Measurements from ENCODE around the gene FNDC3B. TPM values are rescaled to one million over a fixed set of nuclear protein-coding genes. Genes with fewer than 3 reads are reported as not detected.

Gene FNDC3B
- total and polyA plus RNA-seq, 9 donors, result 22.1 to 198 (median 108) TPM

GRCh38 chr3:172176061-172176770 lies 136.8 kb downstream of the FNDC3B start:
- peaks cover 17% of the 10 kb centered on the region for H3K4me1 ChIP-seq (ENCODE audit: insufficient read depth)
- no peak for DNase-seq
- 59 to 61% (median 59%) methylated on average over 3 of the region's 3 CpGs for WGBS, 3 donors

DNA sequence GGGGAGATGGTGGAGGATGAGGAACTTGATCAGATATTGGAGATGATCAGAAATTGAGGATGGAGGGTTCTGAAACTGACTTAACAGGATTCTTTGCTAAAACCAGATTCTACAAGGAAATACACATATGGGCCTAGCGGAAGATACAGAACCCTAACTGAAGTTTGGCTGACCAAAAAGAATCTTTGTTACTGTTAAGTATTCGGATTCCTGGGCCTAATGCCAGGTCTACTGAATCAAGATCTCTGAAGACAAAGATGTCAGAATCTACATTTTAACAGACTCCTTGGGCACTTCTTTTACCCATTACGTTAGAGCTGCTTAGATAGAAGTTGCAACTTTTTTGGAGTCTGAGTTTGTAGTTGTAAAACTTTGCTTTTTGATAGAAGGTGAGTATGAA lies 137.7 kb downstream of the FNDC3B start:
- 33 to 52% (median 48%) methylated on average over 3 of the region's 3 CpGs for WGBS, 3 donors
- TF ChIP-seq, protein P1, sequence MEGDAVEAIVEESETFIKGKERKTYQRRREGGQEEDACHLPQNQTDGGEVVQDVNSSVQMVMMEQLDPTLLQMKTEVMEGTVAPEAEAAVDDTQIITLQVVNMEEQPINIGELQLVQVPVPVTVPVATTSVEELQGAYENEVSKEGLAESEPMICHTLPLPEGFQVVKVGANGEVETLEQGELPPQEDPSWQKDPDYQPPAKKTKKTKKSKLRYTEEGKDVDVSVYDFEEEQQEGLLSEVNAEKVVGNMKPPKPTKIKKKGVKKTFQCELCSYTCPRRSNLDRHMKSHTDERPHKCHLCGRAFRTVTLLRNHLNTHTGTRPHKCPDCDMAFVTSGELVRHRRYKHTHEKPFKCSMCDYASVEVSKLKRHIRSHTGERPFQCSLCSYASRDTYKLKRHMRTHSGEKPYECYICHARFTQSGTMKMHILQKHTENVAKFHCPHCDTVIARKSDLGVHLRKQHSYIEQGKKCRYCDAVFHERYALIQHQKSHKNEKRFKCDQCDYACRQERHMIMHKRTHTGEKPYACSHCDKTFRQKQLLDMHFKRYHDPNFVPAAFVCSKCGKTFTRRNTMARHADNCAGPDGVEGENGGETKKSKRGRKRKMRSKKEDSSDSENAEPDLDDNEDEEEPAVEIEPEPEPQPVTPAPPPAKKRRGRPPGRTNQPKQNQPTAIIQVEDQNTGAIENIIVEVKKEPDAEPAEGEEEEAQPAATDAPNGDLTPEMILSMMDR (IDR thresholded peaks at IDR 0.05), result no peak
- TF ChIP-seq POLR2A (IDR thresholded peaks at IDR 0.05) (no peak), EP300 (IDR thresholded peaks at IDR 0.05) (no peak)
- intact Hi-C loops (cut with DNase I), result no loop called here
- peaks cover 19% of the 10 kb centered on the region for H3K4me1 ChIP-seq (ENCODE audit: insufficient read depth)
- H3K4me3 ChIP-seq, result no peak overlapping the region
- no peak for DNase-seq
- no peaks in the 10 kb centered on the region for H3K27me3 ChIP-seq
- H3K27ac ChIP-seq, result no peak overlapping the region
- no peaks in the 10 kb centered on the region for H3K9me3 ChIP-seq
- H3K36me3 ChIP-seq, result no peaks in the 10 kb centered on the region

More at GRCh38 chr3:172176061-172176770, 136.8 kb downstream of the FNDC3B start:
- TF ChIP-seq POLR2A (IDR thresholded peaks at IDR 0.05) (no peak), EP300 (IDR thresholded peaks at IDR 0.05) (no peak)
- TF ChIP-seq, protein P1 (IDR thresholded peaks at IDR 0.05), result no peak
- no peaks in the 10 kb centered on the region for H3K27me3 ChIP-seq
- no peaks in the 10 kb centered on the region for H3K36me3 ChIP-seq
- no peaks in the 10 kb centered on the region for H3K9me3 ChIP-seq
- intact Hi-C loops (cut with DNase I), result no loop called here
- H3K4me3 ChIP-seq, result no peak overlapping the region
- H3K27ac ChIP-seq, result no peak overlapping the region

- DNase-seq, result no peak
- peaks cover 23% of the 10 kb centered on the region for H3K4me1 ChIP-seq (ENCODE audit: insufficient read depth)
- WGBS, 3 donors, result 90 to 96% (median 95%) methylated on average over 2 of the region's 2 CpGs
Measured at GRCh38 chr3:172177803-172178316, 138.5 kb downstream of the FNDC3B start.

GRCh38 chr3:172179680-172180399 lies 140.5 kb downstream of the FNDC3B start:
- Histone ChIP-seq H3K4me3 (no peak overlapping the region), H3K9me3 (no peaks in the 10 kb centered on the region), H3K27ac (no peak overlapping the region), H3K4me1 (ENCODE audit: insufficient read depth) (peaks cover 18% of the 10 kb centered on the region), H3K36me3 (no peaks in the 10 kb centered on the region), H3K27me3 (no peaks in the 10 kb centered on the region)
- 72 to 76% (median 75%) methylated on average over 5 of the region's 5 CpGs for WGBS, 3 donors
- intact Hi-C loops (cut with DNase I), result no loop called here
- TF ChIP-seq EP300 (IDR thresholded peaks at IDR 0.05) (no peak), POLR2A (IDR thresholded peaks at IDR 0.05) (no peak)
- TF ChIP-seq, protein P1 (IDR thresholded peaks at IDR 0.05), result no peak
- no peak for DNase-seq

More at GRCh38 chr3:172177803-172178316, 138.5 kb downstream of the FNDC3B start:
- Histone ChIP-seq H3K36me3 (no peaks in the 10 kb centered on the region), H3K4me3 (no peak overlapping the region), H3K9me3 (no peaks in the 10 kb centered on the region), H3K27ac (no peak overlapping the region), H3K27me3 (no peaks in the 10 kb centered on the region)
- TF ChIP-seq EP300 (IDR thresholded peaks at IDR 0.05) (no peak), POLR2A (IDR thresholded peaks at IDR 0.05) (no peak)
- TF ChIP-seq, protein P1 (IDR thresholded peaks at IDR 0.05), result no peak
- intact Hi-C loops (cut with DNase I), result no loop called here
